Amniotic stem cell (primary cell): Measurements from ENCODE around the gene SMAD2.

Experiments
- DNase-seq: peaks from one replicate; lab custom pipeline; 2025; lab: John Stamatoyannopoulos, UW

Gene SMAD2

GRCh38 chr18:47931718-47932103, 1.3 kb upstream of the SMAD2 start:
- DNase-seq = no peak

- DNase-seq = peak; percentile 95
Observed at GRCh38 chr18:47930931-47931717, 665 bp upstream of the SMAD2 start.

- peak; percentile 26 for DNase-seq
Observed at GRCh38 chr18:47929681-47930198, 719 bp downstream of the SMAD2 start.

GRCh38 chr18:47928466-47928865, 2.0 kb downstream of the SMAD2 start:
- DNase-seq = no peak

GRCh38 chr18:47926101-47926850, 4.2 kb downstream of the SMAD2 start:
- DNase-seq = no peak

- no peak for DNase-seq
Observed at GRCh38 chr18:47919916-47920315, 10.5 kb downstream of the SMAD2 start.

- no peak for DNase-seq
Observed at GRCh38 chr18:47917923-47918610, 12.4 kb downstream of the SMAD2 start.

- no peak for DNase-seq
Observed at GRCh38 chr18:47915930-47916329, 14.5 kb downstream of the SMAD2 start.

- no peak for DNase-seq
Observed at GRCh38 chr18:47915229-47915628, 15.2 kb downstream of the SMAD2 start.

GRCh38 chr18:47912794-47913585, 17.5 kb downstream of the SMAD2 start:
- no peak for DNase-seq

- DNase-seq = no peak
Observed at GRCh38 chr18:47912343-47912742, 18.1 kb downstream of the SMAD2 start.

GRCh38 chr18:47911877-47912276, 18.6 kb downstream of the SMAD2 start:
- DNase-seq = no peak

- DNase-seq = no peak
Observed at GRCh38 chr18:47909484-47909883, 21.0 kb downstream of the SMAD2 start.

- DNase-seq = no peak
Observed at GRCh38 chr18:47908592-47908991, 21.9 kb downstream of the SMAD2 start.

- DNase-seq = no peak
Observed at GRCh38 chr18:47906408-47906807, 24.1 kb downstream of the SMAD2 start.

GRCh38 chr18:47903809-47904208, 26.6 kb downstream of the SMAD2 start:
- DNase-seq = no peak

- DNase-seq = no peak
Observed at GRCh38 chr18:47901624-47902362, 28.7 kb downstream of the SMAD2 start.

GRCh38 chr18:47899107-47899840, 31.2 kb downstream of the SMAD2 start:
- DNase-seq = no peak

GRCh38 chr18:47898696-47899095, 31.8 kb downstream of the SMAD2 start:
- no peak for DNase-seq

GRCh38 chr18:47898055-47898454, 32.4 kb downstream of the SMAD2 start:
- DNase-seq = no peak
